Lower leg skin (tissue), 3 donors: Measurements from ENCODE around the gene SETD5.

Experiments
- POLR2A ChIP-seq, 2 donors: fragments of 450-650 bp; IDR thresholded peaks; one replicate each; pipeline ENCODE4 v1.6.1; 2016 to 2017; ENCODE audit warnings: antibody characterized with exemption in 2 of 2, mild to moderate bottlenecking in 1 of 2, moderate library complexity in 1 of 2
- TF ChIP-seq, protein P1 (sequence below), 3 donors: fragments of 450-650 bp; IDR thresholded peaks; one replicate each; pipeline ENCODE4 v1.5.1; 2016; ENCODE audit warnings: antibody characterized with exemption in 3 of 3, mild to moderate bottlenecking in 3 of 3, moderate library complexity in 2 of 3

DNA sequence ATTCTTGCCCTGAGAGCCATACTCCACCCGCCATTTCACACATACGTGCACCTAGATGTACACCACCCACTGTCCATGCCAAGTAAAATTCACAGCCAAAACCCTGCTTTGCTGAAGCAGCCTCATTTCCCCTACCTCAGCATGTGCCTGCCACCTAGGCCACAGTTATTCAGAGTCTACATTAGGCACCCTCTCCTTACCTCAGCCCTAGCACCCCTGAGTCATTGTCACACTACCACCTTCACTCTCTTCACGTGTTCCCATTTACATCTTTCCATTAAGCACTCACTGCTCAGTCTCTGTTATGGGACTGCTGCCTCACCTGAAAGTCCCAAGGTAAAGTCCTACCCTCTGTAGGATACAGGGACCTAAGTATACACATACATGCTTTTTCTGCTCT is 70.0 kb downstream of the SETD5 start:
- TF ChIP-seq, protein P1, sequence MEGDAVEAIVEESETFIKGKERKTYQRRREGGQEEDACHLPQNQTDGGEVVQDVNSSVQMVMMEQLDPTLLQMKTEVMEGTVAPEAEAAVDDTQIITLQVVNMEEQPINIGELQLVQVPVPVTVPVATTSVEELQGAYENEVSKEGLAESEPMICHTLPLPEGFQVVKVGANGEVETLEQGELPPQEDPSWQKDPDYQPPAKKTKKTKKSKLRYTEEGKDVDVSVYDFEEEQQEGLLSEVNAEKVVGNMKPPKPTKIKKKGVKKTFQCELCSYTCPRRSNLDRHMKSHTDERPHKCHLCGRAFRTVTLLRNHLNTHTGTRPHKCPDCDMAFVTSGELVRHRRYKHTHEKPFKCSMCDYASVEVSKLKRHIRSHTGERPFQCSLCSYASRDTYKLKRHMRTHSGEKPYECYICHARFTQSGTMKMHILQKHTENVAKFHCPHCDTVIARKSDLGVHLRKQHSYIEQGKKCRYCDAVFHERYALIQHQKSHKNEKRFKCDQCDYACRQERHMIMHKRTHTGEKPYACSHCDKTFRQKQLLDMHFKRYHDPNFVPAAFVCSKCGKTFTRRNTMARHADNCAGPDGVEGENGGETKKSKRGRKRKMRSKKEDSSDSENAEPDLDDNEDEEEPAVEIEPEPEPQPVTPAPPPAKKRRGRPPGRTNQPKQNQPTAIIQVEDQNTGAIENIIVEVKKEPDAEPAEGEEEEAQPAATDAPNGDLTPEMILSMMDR (IDR thresholded peaks at IDR 0.05) = no peak
- TF ChIP-seq POLR2A (IDR thresholded peaks at IDR 0.05) = no peak
